K562 (cell line): ENCODE measurements around the gene GLT1D1. TPM values are rescaled to one million over a fixed set of nuclear protein-coding genes. Genes with fewer than 3 reads are reported as not detected.
A peak's percentile ranks its signal among the peaks of the same experiment; 100 is the strongest.

ENCODE experiments used
- ATAC-seq: fragments of 200-7000 bp; cut with Tn5 transposase; 3 replicates; pipeline ENCODE4 v1.9.1; 2020; ENCODE audit warnings: moderate library complexity
- BruUV-seq: library from RNA; stranded (reverse); fragments of 400-500 nt; replicated peaks from 2 replicates; lab custom pipeline; 2021; lab: Mats Ljungman, UMichigan
- CTCF ChIA-PET: fragments of 300-600 bp; formaldehyde crosslinking; extraction: SDS; loops from one replicate; lab custom pipeline; 2021; ENCODE audit warnings: low intra/inter-chr PET ratio; lab: Yijun Ruan, JAX
- POLR2A ChIA-PET: fragments of 300-600, 350-650 bp; sonication (Branson Sonifier 250); formaldehyde crosslinking; extraction: SDS; loops from one replicate; lab custom pipeline; 2021; ENCODE audit warnings: antibody characterized with exemption, inconsistent platforms; lab: Yijun Ruan, JAX
- DNase-seq, 4 experiments: peaks; one replicate each; pipeline versions ENCODE4 v3.0.0 to v3.0.0-alpha.2; 2011 to 2018; ENCODE audit warnings: low spot score in 3 of 4, mixed read lengths in 3 of 4; ENCODE audit errors: extremely low read depth in 1 of 4
- FAIRE-seq: peaks from 2 replicates; lab custom pipeline; 2011; peaks lifted over from hg19 to GRCh38; lab: Jason Lieb, UNC
- H2AFZ ChIP-seq: 2 replicates; pipeline ENCODE4 v1.6.0; 2011; ENCODE audit warnings: low read depth, low read length, control low read depth, inconsistent platforms
- H3K27ac ChIP-seq: fragments of 200-600 bp; 3 replicates; pipeline ENCODE4 v1.8.0; 2011; ENCODE audit warnings: low read depth, mild to moderate bottlenecking, control low read depth, inconsistent platforms, low read length, moderate library complexity, mixed read lengths; ENCODE audit errors: extremely low read depth
- H3K27me3 ChIP-seq, 2 experiments: fragments of 300-600 bp in 1 of 2; 2 replicates in 1 of 2; 3 replicates in 1 of 2; pipeline versions ENCODE4 v1.6.0 to v1.8.0; 2011; ENCODE audit warnings: inconsistent platforms in 2 of 2, low read length in 2 of 2, mild to moderate bottlenecking in 1 of 2, mixed read lengths in 1 of 2, moderate library complexity in 1 of 2; ENCODE audit not compliant: control insufficient read depth in 2 of 2, insufficient read depth in 2 of 2
- H3K36me3 ChIP-seq: fragments of 300-600 bp; 3 replicates; pipeline ENCODE4 v1.8.0; 2011; ENCODE audit warnings: mild to moderate bottlenecking, low read length, inconsistent platforms; ENCODE audit not compliant: control insufficient read depth, insufficient read depth
- H3K4me1 ChIP-seq, 2 experiments: fragments of 200-600 bp in 1 of 2; replicated peaks in 1 of 2; 2 replicates in 1 of 2; 3 replicates in 1 of 2; pipeline versions ENCODE4 v1.5.1 to v1.8.0; 2011; ENCODE audit warnings: inconsistent platforms in 2 of 2, low read length in 2 of 2, mild to moderate bottlenecking in 1 of 2, mixed read lengths in 1 of 2, moderate library complexity in 1 of 2; ENCODE audit not compliant: control insufficient read depth in 2 of 2, insufficient read depth in 2 of 2
- H3K4me2 ChIP-seq: 2 replicates; pipeline ENCODE4 v1.6.1; 2011; ENCODE audit warnings: low read length, control low read depth, inconsistent platforms, mixed read lengths; ENCODE audit not compliant: insufficient read depth
- H3K4me3 ChIP-seq: fragments of 200-600 bp; sonication (generic), shearing (Covaris generic); 2 replicates; pipeline ENCODE4 v1.5.1; 2016; ENCODE audit warnings: control low read depth, inconsistent platforms
- H3K79me2 ChIP-seq: fragments of 200-600 bp; 3 replicates; pipeline ENCODE4 v1.8.0; 2011; ENCODE audit warnings: low read length, inconsistent platforms; ENCODE audit not compliant: control insufficient read depth, insufficient read depth
- H3K9ac ChIP-seq, 2 experiments: 2 replicates each; pipeline versions ENCODE4 v1.6.0 to v1.6.1; 2011; ENCODE audit warnings: low read depth in 2 of 2, low read length in 2 of 2, control low read depth in 1 of 2, inconsistent platforms in 1 of 2, mild to moderate bottlenecking in 1 of 2, mixed read lengths in 1 of 2; ENCODE audit not compliant: insufficient read depth in 1 of 2
- H3K9me1 ChIP-seq: one replicate; pipeline ENCODE4 v1.6.0; 2011; ENCODE audit warnings: inconsistent platforms, mild to moderate bottlenecking, low read length, moderate library complexity; ENCODE audit not compliant: control insufficient read depth, insufficient read depth
- H3K9me3 ChIP-seq: replicated peaks from 2 replicates; pipeline ENCODE4 v1.5.1; 2011; ENCODE audit warnings: low read depth, low read length, inconsistent platforms; ENCODE audit not compliant: control insufficient read depth, insufficient read depth
- H4K20me1 ChIP-seq: replicated peaks from 2 replicates; pipeline ENCODE4 v1.6.1; 2011; ENCODE audit warnings: low read length, inconsistent platforms, mixed read lengths; ENCODE audit not compliant: control insufficient read depth, insufficient read depth
- CEBPB ChIP-seq: fragments of 450-650 bp; IDR thresholded peaks from 2 replicates; pipeline ENCODE4 v1.6.1; 2016; ENCODE audit warnings: missing genetic modification characterization, missing compliant biosample characterization
- FOXM1 ChIP-seq, 2 experiments: fragments of 450-650 bp in 1 of 2; sonication (generic) in 1 of 2; formaldehyde crosslinking in 1 of 2; IDR thresholded peaks; 2 replicates each; pipeline versions ENCODE4 v1.6.1 to v1.9.0; 2017 to 2022; ENCODE audit warnings: low read depth in 2 of 2, mild to moderate bottlenecking in 2 of 2, missing genetic modification reagents in 1 of 2, moderate library complexity in 1 of 2
- HDAC1 ChIP-seq, 2 experiments: fragments of 450-650 bp; IDR thresholded peaks; 2 replicates each; pipeline ENCODE4 v1.6.1; 2016 to 2017; ENCODE audit warnings: inconsistent platforms in 1 of 2, mild to moderate bottlenecking in 1 of 2, moderate library complexity in 1 of 2
- KAT8 ChIP-seq: fragments of 450-650 bp; IDR thresholded peaks from 2 replicates; pipeline ENCODE4 v1.6.1; 2016; ENCODE audit warnings: low read depth, mild to moderate bottlenecking
- XRCC4 ChIP-seq: IDR thresholded peaks from one replicate; pipeline ENCODE4 v1.6.1; 2011; ENCODE audit not compliant: insufficient read depth, insufficient read length; ENCODE audit errors: extremely low read depth
- ZBED1 ChIP-seq: IDR thresholded peaks from 2 replicates; pipeline ENCODE4 v1.6.1; 2014
- WGBS: fragments of 100-300 bp; shearing (Covaris generic); methylation state at CpG from one replicate; pipeline ENCODE4 v1.1.6; 2016; ENCODE audit warnings: low coverage, mixed read lengths; ENCODE audit not compliant: insufficient coverage; ENCODE audit errors: missing lambda C conversion rate; 5-methylcytosine and 5-hydroxymethylcytosine counted together
- in situ Hi-C: fragments of 300-500 bp; cut with MboI; formaldehyde crosslinking; loops from 4 replicates; pipeline ENCODE4 v1.15.0; 2018; ENCODE audit warnings: inconsistent platforms, mixed read lengths
- intact Hi-C: fragments of 100-400 bp; cut with micrococcal nuclease; formaldehyde crosslinking; loops from 2 replicates; pipeline ENCODE4 v1.14.2; 2022
- polyA plus RNA-seq, 8 experiments: library from polyadenylated mRNA; depleted of rRNA in 4 of 8; stranded (reverse) in 5 of 8; unstranded in 3 of 8; fragments of >200 nt; fragmentation: Nextera tagmentation in 2 of 8; fragmentation: Illumina TruSeq in 1 of 8; extraction: Ambion mirVana in 2 of 8; extraction: Trizol in 1 of 8; gene quantifications; 2 replicates each; pipeline versions ENCODE4 v1.2.1 to v1.2.3, GENCODE V29; 2011 to 2014; ENCODE audit warnings: inconsistent platforms in 1 of 8, missing spikeins in 1 of 8
- total RNA-seq, 7 experiments: library from RNA; depleted of rRNA in 6 of 7; stranded (reverse); fragments of >200 nt in 6 of 7; fragmentation: Illumina TruSeq in 2 of 7; extraction: Trizol in 2 of 7; gene quantifications; 2 replicates each; pipeline versions ENCODE4 v1.2.1 to v1.2.3, GENCODE V29; 2011 to 2021; ENCODE audit warnings: low replicate concordance in 1 of 7

Gene GLT1D1
- total and polyA plus RNA-seq, 9 of the 15 experiments (the other 6 are each of a cell fraction or from before 2014, with no cell fraction given): 0.04 TPM; not detected in 8

DNA sequence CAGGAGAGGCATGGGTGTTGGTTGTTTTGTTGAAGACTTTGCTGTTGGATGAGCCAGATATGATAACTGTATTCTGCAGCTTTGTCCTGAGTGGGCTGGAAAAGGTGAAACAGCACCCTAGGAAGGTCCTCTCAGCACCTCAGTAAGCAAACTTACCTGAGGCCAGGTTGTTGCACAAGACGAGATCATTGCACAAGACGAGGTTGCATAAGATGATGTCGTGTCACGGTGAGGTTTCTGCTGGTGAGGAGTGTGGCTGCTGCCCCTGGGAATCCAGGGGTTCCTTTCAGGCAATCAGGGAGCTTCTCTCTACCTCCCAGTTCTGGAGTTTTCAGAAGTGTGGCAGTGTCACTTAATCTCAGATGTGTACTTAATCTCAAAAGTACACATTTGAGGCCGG, 85.6 kb downstream of the GLT1D1 start:
- Histone ChIP-seq H4K20me1 (no peaks in the 10 kb centered on the region), H3K9me3 (no peaks in the 10 kb centered on the region), H3K4me1 (no peaks in the 10 kb centered on the region), H3K9me1 (no peaks in the 10 kb centered on the region), H3K27me3 (peaks cover 0 to 25% of the 10 kb centered on the region in 2 experiments; a peak in 2 of 5 replicates), H3K27ac (no peak overlapping the region), H3K9ac (no peak overlapping the region), H3K4me3 (no peak overlapping the region), H2AFZ (no peak overlapping the region), H3K36me3 (no peaks in the 10 kb centered on the region), H3K79me2 (no peaks in the 10 kb centered on the region), H3K4me2 (no peak overlapping the region)
- FAIRE-seq (no peak), DNase-seq (no peak), ATAC-seq (no peak)
- intact Hi-C loops (no loop called here), in situ Hi-C loops (no loop called here)
- CTCF ChIA-PET: no interaction called here
- 0% methylated on average over 5 of the region's 5 CpGs for WGBS
- no peak for TF ChIP-seq ZBED1
- no peak for TF ChIP-seq HDAC1 (IDR thresholded peaks at IDR 0.05)
- no peak for TF ChIP-seq FOXM1 (IDR thresholded peaks at IDR 0.05; ENCODE audit: low read depth)
- TF ChIP-seq FOXM1 (CRISPR knock-in tag; IDR thresholded peaks at IDR 0.05; ENCODE audit: low read depth): no peak
- TF ChIP-seq XRCC4: no peak
- no peak for TF ChIP-seq KAT8
- TF ChIP-seq CEBPB: peak; percentile 48
- no TSS peak for BruUV-seq
- POLR2A ChIA-PET: no interaction called here
